ENCODE results near the gene WDPCP. TPM values are rescaled to one million over a fixed set of nuclear protein-coding genes. Genes with fewer than 3 reads are reported as not detected.

The WDPCP gene
- total and polyA plus RNA-seq, 2 of the 13 experiments (the other 11 are each of a cell fraction or from before 2014, with no cell fraction given): 2.9 to 5.2 TPM

DNA sequence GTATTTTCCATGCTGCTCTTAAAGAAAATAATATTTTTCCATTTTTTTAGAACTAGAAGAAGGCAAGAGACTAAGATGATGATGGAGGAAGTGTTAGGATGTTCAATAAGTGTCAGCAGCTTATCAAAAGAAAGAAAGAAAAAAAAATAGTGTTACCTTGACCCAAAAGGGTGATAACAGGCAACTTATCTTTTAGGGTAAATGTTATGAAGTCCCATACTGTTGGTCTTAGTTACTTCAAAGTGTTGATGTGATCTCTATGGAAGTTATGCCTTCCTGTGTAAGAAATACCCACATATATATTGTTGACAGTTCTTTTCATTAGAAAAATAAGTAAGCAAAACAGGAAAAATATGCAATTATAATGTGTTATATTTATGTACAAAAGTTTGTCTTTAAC lies 394.1 kb downstream of the WDPCP start (continued):
- TF ChIP-seq PRDM4 (CRISPR knock-in tag; IDR thresholded peaks at IDR 0.05; ENCODE audit: borderline replicate concordance) (no peak), MXD3 (CRISPR knock-in tag; IDR thresholded peaks at IDR 0.05) (no peak), CHD4 (IDR thresholded peaks at IDR 0.05; ENCODE audit: borderline replicate concordance, low read length) (no peak), ZBTB46 (CRISPR knock-in tag; IDR thresholded peaks at IDR 0.05; ENCODE audit: borderline replicate concordance) (no peak), ZNF777 (CRISPR knock-in tag; IDR thresholded peaks at IDR 0.05) (no peak), ZNF367 (CRISPR knock-in tag; IDR thresholded peaks at IDR 0.05; ENCODE audit: borderline replicate concordance) (no peak), MAFK (conservative IDR thresholded peaks at IDR 0.05 in 1 of 2, IDR thresholded peaks at IDR 0.05 in 1 of 2; ENCODE audit: low read length in 2 of 2) (no peak), REXO4 (CRISPR knock-in tag; IDR thresholded peaks at IDR 0.05; ENCODE audit: borderline replicate concordance) (no peak), FOXJ3 (CRISPR knock-in tag; IDR thresholded peaks at IDR 0.05; ENCODE audit: borderline replicate concordance) (peak; percentile 82; the same call in 1 of the 2 replicates), KDM1A (CRISPR knock-in tag; IDR thresholded peaks at IDR 0.05) (no peak), ZNF841 (CRISPR knock-in tag; IDR thresholded peaks at IDR 0.05; ENCODE audit: borderline replicate concordance) (no peak), NR2F2 (IDR thresholded peaks at IDR 0.05; ENCODE audit: borderline replicate concordance, low read depth) (peak; percentile 97)
- TF ChIP-seq, protein P1, sequence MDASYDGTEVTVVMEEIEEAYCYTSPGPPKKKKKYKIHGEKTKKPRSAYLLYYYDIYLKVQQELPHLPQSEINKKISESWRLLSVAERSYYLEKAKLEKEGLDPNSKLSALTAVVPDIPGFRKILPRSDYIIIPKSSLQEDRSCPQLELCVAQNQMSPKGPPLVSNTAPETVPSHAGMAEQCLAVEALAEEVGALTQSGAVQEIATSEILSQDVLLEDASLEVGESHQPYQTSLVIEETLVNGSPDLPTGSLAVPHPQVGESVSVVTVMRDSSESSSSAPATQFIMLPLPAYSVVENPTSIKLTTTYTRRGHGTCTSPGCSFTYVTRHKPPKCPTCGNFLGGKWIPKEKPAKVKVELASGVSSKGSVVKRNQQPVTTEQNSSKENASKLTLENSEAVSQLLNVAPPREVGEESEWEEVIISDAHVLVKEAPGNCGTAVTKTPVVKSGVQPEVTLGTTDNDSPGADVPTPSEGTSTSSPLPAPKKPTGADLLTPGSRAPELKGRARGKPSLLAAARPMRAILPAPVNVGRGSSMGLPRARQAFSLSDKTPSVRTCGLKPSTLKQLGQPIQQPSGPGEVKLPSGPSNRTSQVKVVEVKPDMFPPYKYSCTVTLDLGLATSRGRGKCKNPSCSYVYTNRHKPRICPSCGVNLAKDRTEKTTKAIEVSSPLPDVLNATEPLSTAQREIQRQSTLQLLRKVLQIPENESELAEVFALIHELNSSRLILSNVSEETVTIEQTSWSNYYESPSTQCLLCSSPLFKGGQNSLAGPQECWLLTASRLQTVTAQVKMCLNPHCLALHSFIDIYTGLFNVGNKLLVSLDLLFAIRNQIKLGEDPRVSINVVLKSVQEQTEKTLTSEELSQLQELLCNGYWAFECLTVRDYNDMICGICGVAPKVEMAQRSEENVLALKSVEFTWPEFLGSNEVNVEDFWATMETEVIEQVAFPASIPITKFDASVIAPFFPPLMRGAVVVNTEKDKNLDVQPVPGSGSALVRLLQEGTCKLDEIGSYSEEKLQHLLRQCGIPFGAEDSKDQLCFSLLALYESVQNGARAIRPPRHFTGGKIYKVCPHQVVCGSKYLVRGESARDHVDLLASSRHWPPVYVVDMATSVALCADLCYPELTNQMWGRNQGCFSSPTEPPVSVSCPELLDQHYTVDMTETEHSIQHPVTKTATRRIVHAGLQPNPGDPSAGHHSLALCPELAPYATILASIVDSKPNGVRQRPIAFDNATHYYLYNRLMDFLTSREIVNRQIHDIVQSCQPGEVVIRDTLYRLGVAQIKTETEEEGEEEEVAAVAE (CRISPR knock-in tag; IDR thresholded peaks at IDR 0.05; ENCODE audit: borderline replicate concordance): no peak
- TF ChIP-seq, protein P2, sequence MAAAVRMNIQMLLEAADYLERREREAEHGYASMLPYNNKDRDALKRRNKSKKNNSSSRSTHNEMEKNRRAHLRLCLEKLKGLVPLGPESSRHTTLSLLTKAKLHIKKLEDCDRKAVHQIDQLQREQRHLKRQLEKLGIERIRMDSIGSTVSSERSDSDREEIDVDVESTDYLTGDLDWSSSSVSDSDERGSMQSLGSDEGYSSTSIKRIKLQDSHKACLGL (CRISPR knock-in tag; IDR thresholded peaks at IDR 0.05): no peak
- TF ChIP-seq, protein P3, sequence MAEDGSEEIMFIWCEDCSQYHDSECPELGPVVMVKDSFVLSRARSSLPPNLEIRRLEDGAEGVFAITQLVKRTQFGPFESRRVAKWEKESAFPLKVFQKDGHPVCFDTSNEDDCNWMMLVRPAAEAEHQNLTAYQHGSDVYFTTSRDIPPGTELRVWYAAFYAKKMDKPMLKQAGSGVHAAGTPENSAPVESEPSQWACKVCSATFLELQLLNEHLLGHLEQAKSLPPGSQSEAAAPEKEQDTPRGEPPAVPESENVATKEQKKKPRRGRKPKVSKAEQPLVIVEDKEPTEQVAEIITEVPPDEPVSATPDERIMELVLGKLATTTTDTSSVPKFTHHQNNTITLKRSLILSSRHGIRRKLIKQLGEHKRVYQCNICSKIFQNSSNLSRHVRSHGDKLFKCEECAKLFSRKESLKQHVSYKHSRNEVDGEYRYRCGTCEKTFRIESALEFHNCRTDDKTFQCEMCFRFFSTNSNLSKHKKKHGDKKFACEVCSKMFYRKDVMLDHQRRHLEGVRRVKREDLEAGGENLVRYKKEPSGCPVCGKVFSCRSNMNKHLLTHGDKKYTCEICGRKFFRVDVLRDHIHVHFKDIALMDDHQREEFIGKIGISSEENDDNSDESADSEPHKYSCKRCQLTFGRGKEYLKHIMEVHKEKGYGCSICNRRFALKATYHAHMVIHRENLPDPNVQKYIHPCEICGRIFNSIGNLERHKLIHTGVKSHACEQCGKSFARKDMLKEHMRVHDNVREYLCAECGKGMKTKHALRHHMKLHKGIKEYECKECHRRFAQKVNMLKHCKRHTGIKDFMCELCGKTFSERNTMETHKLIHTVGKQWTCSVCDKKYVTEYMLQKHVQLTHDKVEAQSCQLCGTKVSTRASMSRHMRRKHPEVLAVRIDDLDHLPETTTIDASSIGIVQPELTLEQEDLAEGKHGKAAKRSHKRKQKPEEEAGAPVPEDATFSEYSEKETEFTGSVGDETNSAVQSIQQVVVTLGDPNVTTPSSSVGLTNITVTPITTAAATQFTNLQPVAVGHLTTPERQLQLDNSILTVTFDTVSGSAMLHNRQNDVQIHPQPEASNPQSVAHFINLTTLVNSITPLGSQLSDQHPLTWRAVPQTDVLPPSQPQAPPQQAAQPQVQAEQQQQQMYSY (CRISPR knock-in tag; IDR thresholded peaks at IDR 0.05): no peak

Measured in HepG2 (cell line).